Bronchus fibroblast of lung (primary cell): ENCODE measurements around the gene RHOA. TPM values are rescaled to one million over a fixed set of nuclear protein-coding genes. Genes with fewer than 3 reads are reported as not detected.

Experiments
- total RNA-seq: library from RNA; depleted of rRNA; stranded (reverse); fragments of >200 nt; gene quantifications from 2 replicates; pipeline ENCODE4 v1.2.3, GENCODE V29; 2015

The RHOA gene
- 530 and 559 TPM in 2 replicates for total RNA-seq

GRCh38 chr3:49411968-49412631 lies at the start of gene RHOA, which contains the start of gene TCTA:
Gene RHOA, minus strand, starts transcription at chr3:49411976. Its CDS starts 36,387 bp downstream, at chr3:49375589.
Gene TCTA, plus strand, starts transcription at chr3:49412423. Its CDS starts 4 bp downstream, at chr3:49412427.

DNA sequence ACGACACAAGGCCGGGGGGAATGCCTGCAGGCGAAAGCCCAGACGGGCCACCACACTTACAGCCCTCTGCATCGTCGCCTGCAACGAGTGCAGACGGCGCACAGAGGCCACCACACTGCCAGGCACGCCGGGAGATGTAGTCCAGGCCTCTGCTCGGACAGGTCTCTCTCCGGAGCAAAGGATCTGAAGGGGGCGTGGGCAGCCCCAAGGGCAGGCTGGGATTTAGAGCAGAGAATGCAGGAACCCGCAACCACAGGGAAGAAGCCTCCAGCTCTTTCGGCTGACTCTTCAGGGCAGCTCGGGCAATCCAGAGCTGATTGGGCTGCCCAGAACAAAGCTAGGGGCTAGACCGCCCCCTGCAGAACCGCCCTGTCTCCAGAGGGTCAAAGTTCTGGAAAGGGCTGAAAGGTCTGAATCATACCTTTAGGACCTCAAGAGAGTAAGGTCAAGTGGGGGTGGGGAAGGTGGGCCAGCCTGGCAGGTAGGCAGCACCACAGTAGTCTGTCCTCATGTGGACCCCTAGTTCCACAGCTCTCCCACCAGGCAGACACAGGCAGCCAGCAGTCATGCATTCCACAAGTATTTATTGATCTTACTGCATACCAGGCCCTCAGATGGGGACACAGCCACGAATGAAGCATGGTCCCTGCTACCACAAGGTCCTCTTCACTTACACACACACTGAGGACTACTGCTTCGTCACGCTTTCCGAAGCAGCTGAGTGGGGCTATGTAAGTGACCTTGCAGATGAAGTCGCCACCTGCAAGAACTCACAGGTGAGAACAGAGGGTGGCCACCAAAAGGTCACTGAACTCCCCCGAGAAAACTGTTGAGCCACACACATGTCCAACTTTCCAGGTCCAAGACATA lies 10.8 kb upstream of the RHOA start, which contains the start of gene AMT:
Gene AMT (minus strand): TSS at position 95 of the 870 bp plus-strand sequence. CDS start 23 bp downstream, at position 72.

DNA sequence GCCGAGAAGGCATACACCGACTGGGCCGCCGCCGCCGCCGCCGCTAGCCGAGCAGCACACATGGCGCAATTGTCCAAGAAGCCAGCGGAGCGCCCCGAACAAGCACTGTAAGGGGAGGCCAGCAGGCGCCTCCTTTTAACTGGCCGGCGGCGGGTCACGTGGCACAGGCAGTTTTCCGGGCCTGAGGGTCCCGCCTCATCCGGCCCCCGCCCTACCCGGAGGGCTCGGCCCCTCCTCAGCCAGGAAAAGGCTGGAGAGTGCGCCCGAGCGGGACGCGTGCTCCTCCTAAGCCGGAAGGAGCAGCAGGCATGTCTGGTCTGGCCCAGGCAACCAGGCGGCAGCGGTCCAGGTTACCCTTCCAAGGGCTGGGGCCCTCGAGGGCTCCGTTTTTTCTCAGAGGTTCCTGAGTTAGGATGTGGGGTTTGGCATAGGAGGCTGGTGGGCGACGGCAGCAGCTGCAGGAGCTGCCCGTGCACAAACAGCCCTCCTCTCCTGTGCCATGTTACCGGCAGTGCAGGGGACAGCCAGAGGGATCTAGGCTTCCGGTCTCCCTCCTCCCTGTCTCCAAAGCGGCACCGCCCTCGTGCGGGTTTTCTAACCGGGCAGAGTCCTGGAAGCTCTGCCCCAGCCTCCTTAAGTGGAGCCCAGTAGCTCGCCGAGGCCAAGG lies 53.4 kb downstream of the RHOA start, which contains the start of gene GPX1:
Gene GPX1 (minus strand): TSS at position 137 of the 667 bp plus-strand sequence. CDS start 75 bp downstream, at position 62.

DNA sequence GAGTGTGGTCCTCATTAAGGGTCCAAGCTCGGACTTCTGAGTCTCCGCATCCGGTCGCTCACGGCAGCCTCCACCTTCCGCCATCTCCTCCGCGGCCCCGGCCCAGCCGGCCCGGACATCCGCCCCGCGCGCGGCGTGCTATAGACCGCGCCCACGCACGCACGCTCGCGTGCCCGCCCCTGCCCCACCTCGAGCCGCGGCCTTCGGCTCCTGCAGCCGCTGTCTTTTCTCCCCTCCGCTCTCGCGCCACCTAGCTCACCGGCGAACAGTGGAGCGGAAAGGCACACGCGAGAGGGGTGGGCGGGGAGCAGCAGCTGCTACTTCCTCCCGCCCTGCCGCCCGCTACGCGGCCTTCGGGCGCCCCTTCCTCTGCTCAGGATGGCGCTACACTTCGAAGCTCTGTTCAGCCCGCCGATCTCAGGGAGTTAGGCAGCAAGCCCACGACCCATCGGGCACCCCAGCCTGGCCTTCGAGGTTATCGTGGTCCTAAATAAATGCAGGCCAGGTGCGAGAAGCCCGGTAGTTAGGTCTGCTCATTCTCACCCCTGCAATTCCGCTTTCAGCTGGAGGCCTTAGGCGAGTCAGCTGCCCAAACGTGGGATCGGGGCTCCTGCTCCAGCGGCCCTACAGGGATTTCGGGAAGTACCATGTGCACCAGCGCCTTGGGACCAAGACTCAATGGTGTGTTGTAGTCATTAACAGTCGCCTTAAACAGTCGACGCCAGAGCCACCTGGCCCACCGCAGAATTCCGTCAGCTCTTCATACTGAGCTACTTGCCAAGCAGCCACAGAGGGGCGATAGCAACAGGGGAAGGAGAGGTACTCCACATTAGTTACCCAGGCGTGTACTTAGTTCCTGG lies 71.6 kb downstream of the RHOA start, which contains the start of gene USP4:
Gene USP4 (minus strand): TSS at position 113 of the 860 bp plus-strand sequence. CDS start 29 bp downstream, at position 84.

Other genes with a start within 250 kb of the RHOA start
- gene CCDC71, start 245.6 kb downstream of the RHOA start, total RNA-seq: 32.3 and 37.7 TPM in 2 replicates
- gene KLHDC8B, start 240.4 kb downstream of the RHOA start, total RNA-seq: 13.4 and 14.1 TPM in 2 replicates
- gene C3orf62, start 134.7 kb downstream of the RHOA start, total RNA-seq: 0.34 and 0.74 TPM in 2 replicates
- gene USP4, start 71.9 kb downstream of the RHOA start, total RNA-seq: 7.6 and 7.7 TPM in 2 replicates
- gene GPX1, start 53.6 kb downstream of the RHOA start, total RNA-seq: 639 and 677 TPM in 2 replicates
- gene TCTA, start 447 bp upstream of the RHOA start, total RNA-seq: 14.7 and 15.5 TPM in 2 replicates
- gene AMT, start 10.5 kb upstream of the RHOA start, total RNA-seq: 2.5 and 2.7 TPM in 2 replicates
- gene NICN1, start 17.3 kb upstream of the RHOA start, total RNA-seq: 2.8 and 5.0 TPM in 2 replicates
- 59.6 and 64.9 TPM in 2 replicates for gene DAG1, start 58.3 kb upstream of the RHOA start, total RNA-seq
- 0.15 and 0.17 TPM in 2 replicates for gene BSN, start 142.5 kb upstream of the RHOA start, total RNA-seq